GM12865 (cell line): ENCODE measurements around the gene SPCS1.

Experiments used
- DNase-seq: peaks from one replicate; pipeline ENCODE4 v3.0.0; 2010; ENCODE audit warnings: low read depth
- H3K4me3 ChIP-seq: 2 replicates; pipeline ENCODE4 v1.5.1; 2011; ENCODE audit warnings: mild to moderate bottlenecking, low read depth, low read length, control low read depth
- CTCF ChIP-seq: IDR thresholded peaks from 2 replicates; pipeline ENCODE4 v1.5.1; 2011; ENCODE audit warnings: low read length, control low read depth, low read depth, inconsistent platforms; ENCODE audit not compliant: insufficient read depth; ENCODE audit errors: missing control alignments

Gene SPCS1

DNA sequence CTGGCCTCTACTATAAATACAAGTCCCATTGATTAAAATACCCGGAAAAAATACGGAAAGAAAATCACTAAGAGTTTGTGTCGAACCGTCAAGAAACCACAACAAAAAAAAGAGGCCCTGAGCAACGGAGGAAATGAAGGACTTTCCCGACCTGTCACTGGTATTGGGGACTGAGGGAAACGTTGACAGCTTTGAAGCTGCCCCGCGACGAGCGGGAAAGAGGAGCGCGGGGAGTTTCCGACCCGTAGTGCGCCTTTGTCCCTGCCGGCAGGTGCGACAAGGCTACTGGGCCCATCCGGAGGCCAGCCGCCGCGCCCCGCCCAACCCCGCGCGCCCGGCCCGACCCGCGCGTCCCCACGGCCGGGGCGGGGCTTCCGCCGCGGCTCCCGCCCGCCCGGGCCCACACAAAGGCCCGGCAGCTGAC, 20.6 kb upstream of the SPCS1 start:
- peak overlapping the region; percentile 81 for H3K4me3 ChIP-seq
- DNase-seq, result peak; percentile 93
- TF ChIP-seq CTCF, result no peak

DNA sequence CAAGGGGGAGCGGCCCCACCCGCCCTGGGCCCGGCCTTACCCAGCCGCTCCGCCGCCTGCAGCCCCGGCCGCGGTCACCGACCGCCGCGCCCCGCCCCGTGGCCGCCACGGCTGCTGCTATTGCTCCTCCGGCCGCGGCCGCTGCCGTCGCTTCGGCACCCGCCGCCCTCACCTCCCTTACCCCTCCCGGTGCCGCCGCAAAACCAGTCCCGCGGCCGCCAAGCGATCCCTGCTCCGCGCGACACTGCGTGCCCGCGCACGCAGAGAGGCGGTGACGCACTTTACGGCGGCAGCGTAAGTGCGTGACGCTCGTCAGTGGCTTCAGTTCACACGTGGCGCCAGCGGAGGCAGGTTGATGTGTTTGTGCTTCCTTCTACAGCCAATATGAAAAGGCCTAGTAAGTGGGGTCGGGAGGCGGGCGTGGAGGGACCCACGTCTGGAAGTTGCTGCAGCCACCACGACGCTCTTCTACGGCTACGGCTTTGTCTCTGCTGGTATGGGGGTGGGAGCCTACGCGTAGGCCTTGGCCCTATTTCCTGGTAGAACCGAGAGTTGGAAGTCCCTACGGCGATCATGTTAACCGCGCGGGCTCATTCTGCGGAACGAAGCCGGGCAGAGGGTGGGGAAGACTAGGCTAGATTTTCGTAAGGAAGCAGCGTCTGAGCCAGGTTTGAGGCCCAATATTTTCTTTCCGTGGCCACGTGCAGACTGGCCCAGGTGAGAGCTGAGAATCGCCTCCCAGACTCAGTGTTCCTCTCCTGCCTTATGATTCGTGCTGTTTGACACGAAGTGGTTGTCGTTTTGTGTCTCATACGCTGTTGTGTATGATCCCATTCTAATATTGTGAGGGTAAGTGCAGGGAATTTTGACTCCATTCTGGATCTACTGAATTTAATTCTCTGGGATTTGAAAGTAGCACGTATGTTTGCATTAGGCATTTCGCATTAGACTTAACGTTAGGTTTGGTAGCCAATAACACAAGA, 19.9 kb upstream of the SPCS1 start, which contains the start of the genes GNL3 and PBRM1:
Gene GNL3, plus strand, starts transcription at position 324 of the 983 bp plus-strand sequence. Its CDS starts 61 bp downstream, at position 385.
Gene PBRM1, minus strand, starts transcription at position 205 of the 983 bp plus-strand sequence.
- TF ChIP-seq CTCF, result no peak
- peak; percentile 98 for DNase-seq
- H3K4me3 ChIP-seq, result peak within 1 kb of the TSS; percentile 87

DNA sequence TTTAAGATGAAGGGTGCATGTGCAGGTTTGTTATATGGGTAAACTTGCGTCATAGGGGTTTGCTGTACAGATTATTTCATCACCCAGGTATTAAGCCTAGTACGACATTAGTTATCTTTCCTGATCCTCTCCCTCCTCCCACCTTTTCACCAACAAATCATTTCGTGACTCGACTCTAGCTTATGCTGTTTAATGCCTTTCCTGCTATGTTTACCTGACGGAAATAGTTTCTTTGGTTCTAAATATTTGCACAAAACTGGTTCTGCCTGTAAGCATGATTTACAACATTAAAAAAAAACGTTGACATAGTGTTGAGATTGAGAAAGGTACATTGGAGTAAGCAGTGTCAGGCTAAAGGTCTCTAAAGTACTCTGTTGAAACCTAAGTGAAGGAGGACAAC, 17.6 kb upstream of the SPCS1 start:
- no peak for DNase-seq
- TF ChIP-seq CTCF, result no peak
- H3K4me3 ChIP-seq, result no peak overlapping the region

DNA sequence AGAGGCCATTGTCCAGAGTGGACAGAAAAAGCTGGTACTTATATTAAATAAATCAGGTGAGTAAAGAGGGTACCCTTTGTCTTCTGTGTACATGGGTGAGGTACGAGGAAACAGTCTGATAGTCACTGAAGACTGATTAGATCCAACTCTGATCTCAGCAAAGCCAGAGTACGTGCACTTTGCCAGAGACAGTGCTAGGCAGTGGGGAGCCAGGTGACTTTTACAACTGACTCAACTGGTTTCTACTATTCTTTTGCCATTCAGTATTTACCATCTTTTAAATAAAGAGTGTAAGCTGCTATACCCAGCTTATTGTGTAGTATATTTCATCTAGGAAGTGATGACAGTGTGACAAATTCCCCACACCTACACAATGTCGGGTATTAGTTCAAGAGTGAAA, 16.8 kb upstream of the SPCS1 start:
- H3K4me3 ChIP-seq, result no peak overlapping the region
- no peak for TF ChIP-seq CTCF
- DNase-seq, result no peak

- no peak for TF ChIP-seq CTCF
- DNase-seq, result no peak
- H3K4me3 ChIP-seq, result no peak overlapping the region
Observed at GRCh38 chr3:52690560-52690959, 15.3 kb upstream of the SPCS1 start.

- H3K4me3 ChIP-seq, result no peak overlapping the region
- no peak for TF ChIP-seq CTCF
- no peak for DNase-seq
Observed at GRCh38 chr3:52693071-52693470, 12.8 kb upstream of the SPCS1 start.
